ENCODE data around the gene IL4I1. TPM values are rescaled to one million over a fixed set of nuclear protein-coding genes. Genes with fewer than 3 reads are reported as not detected.

IL4I1 gene
- polyA plus RNA-seq, 1 donor (not counting 4 experiments of a cell fraction or from before 2014, with no cell fraction given): 0.13 TPM

GRCh38 chr19:49844138-49845095 lies 52.3 kb downstream of the IL4I1 start:
- dilution Hi-C loops (cut with MboI; ENCODE audit: extremely low pct_ligation_motif_present, low sequenced_read_pairs): no loop called here
- Histone ChIP-seq H2AFZ (ENCODE audit: control insufficient read depth, low read length) (no peak overlapping the region), H3K36me3 (ENCODE audit: control insufficient read depth in 2 of 2, extremely low read depth in 1 of 2, insufficient read depth in 2 of 2, low read length in 2 of 2) (no peaks in the 10 kb centered on the region), H3K9me1 (ENCODE audit: control insufficient read depth, extremely low read depth, insufficient read depth, low read length) (no peaks in the 10 kb centered on the region), H3K4me3 (ENCODE audit: control insufficient read depth in 2 of 3, extremely low read depth in 1 of 3, insufficient read depth in 2 of 3, low read depth in 1 of 3, low read length in 3 of 3) (no peak overlapping the region), H4K20me1 (ENCODE audit: control insufficient read depth, extremely low read depth, insufficient read depth, low read length) (no peaks in the 10 kb centered on the region), H3K79me2 (ENCODE audit: control insufficient read depth, insufficient read depth, low read length) (no peaks in the 10 kb centered on the region), H3K4me2 (ENCODE audit: control insufficient read depth, extremely low read depth, insufficient read depth, low read depth, low read length) (no peak overlapping the region), H3K9ac (ENCODE audit: control insufficient read depth, extremely low read depth, insufficient read depth, low read length) (no peak overlapping the region), H3K27ac (ENCODE audit: control insufficient read depth, insufficient read depth, low read length) (no peak overlapping the region), H3K27me3 (ENCODE audit: control insufficient read depth, extremely low read depth, insufficient read depth, low read length) (no peaks in the 10 kb centered on the region), H3K4me1 (ENCODE audit: control insufficient read depth, extremely low read depth, insufficient read depth, low read length) (peaks cover 9% of the 10 kb centered on the region), H3K9me3 (ENCODE audit: control insufficient read depth, low read depth, low read length) (no peaks in the 10 kb centered on the region)
- no peak for TF ChIP-seq EZH2 (IDR thresholded peaks at IDR 0.05; ENCODE audit: low read length)
- no peak for TF ChIP-seq CTCF (optimal IDR thresholded peaks at IDR 0.05 in 1 of 3, IDR thresholded peaks at IDR 0.05 in 1 of 3, conservative IDR thresholded peaks at IDR 0.05 in 1 of 3; ENCODE audit: extremely low read depth in 1 of 3, insufficient read depth in 2 of 3, low read length in 3 of 3)
- DNase-seq (ENCODE audit: low read depth, low spot score) (no peak), FAIRE-seq (no peak)

GRCh38 chr19:49843265-49843664 lies 53.4 kb downstream of the IL4I1 start:
- no peak overlapping the region for H3K4me3 ChIP-seq (ENCODE audit: control insufficient read depth in 2 of 3, extremely low read depth in 1 of 3, insufficient read depth in 2 of 3, low read depth in 1 of 3, low read length in 3 of 3)
- H3K9me1 ChIP-seq (ENCODE audit: control insufficient read depth, extremely low read depth, insufficient read depth, low read length): no peaks in the 10 kb centered on the region
- no peak for DNase-seq (ENCODE audit: low read depth, low spot score)
- H3K27me3 ChIP-seq (ENCODE audit: control insufficient read depth, extremely low read depth, insufficient read depth, low read length): no peaks in the 10 kb centered on the region
- H3K4me1 ChIP-seq (ENCODE audit: control insufficient read depth, extremely low read depth, insufficient read depth, low read length): peaks cover 4% of the 10 kb centered on the region
- peaks cover 0 to 4% of the 10 kb centered on the region in 2 experiments for H3K36me3 ChIP-seq (ENCODE audit: control insufficient read depth in 2 of 2, extremely low read depth in 1 of 2, insufficient read depth in 2 of 2, low read length in 2 of 2)
- no peak overlapping the region for H3K9ac ChIP-seq (ENCODE audit: control insufficient read depth, extremely low read depth, insufficient read depth, low read length)
- FAIRE-seq: no peak
- dilution Hi-C loops (cut with MboI; ENCODE audit: extremely low pct_ligation_motif_present, low sequenced_read_pairs): no loop called here
- H4K20me1 ChIP-seq (ENCODE audit: control insufficient read depth, extremely low read depth, insufficient read depth, low read length): no peaks in the 10 kb centered on the region
- H3K27ac ChIP-seq (ENCODE audit: control insufficient read depth, insufficient read depth, low read length): no peak overlapping the region
- TF ChIP-seq CTCF (optimal IDR thresholded peaks at IDR 0.05 in 1 of 3, IDR thresholded peaks at IDR 0.05 in 1 of 3, conservative IDR thresholded peaks at IDR 0.05 in 1 of 3; ENCODE audit: extremely low read depth in 1 of 3, insufficient read depth in 2 of 3, low read length in 3 of 3): no peak
- TF ChIP-seq EZH2 (IDR thresholded peaks at IDR 0.05; ENCODE audit: low read length): no peak
- H3K4me2 ChIP-seq (ENCODE audit: control insufficient read depth, extremely low read depth, insufficient read depth, low read depth, low read length): no peak overlapping the region
- H3K79me2 ChIP-seq (ENCODE audit: control insufficient read depth, insufficient read depth, low read length): no peaks in the 10 kb centered on the region
- H2AFZ ChIP-seq (ENCODE audit: control insufficient read depth, low read length): no peak overlapping the region
- H3K9me3 ChIP-seq (ENCODE audit: control insufficient read depth, low read depth, low read length): no peaks in the 10 kb centered on the region

Measured in keratinocyte (primary cell).